SU-DHL-6 (cell line): ENCODE measurements around the gene ADORA3.

Source experiments
- EZH2phosphoT487 ChIP-seq: fragments of 200-600 bp; sonication (generic), shearing (Covaris generic); conservative IDR thresholded peaks from 2 replicates; pipeline ENCODE4 v1.6.1; 2018; ENCODE audit warnings: mild to moderate bottlenecking, antibody characterized with exemption, low read length, moderate library complexity, mixed read lengths
- TF ChIP-seq, protein P1 (sequence below): fragments of 200-600 bp; sonication (generic); IDR thresholded peaks from one replicate; pipeline ENCODE4 v1.5.1; 2017; ENCODE audit warnings: antibody characterized with exemption, mild to moderate bottlenecking, low read length, moderate library complexity; ENCODE audit not compliant: insufficient read depth, poor library complexity, severe bottlenecking

DNA sequence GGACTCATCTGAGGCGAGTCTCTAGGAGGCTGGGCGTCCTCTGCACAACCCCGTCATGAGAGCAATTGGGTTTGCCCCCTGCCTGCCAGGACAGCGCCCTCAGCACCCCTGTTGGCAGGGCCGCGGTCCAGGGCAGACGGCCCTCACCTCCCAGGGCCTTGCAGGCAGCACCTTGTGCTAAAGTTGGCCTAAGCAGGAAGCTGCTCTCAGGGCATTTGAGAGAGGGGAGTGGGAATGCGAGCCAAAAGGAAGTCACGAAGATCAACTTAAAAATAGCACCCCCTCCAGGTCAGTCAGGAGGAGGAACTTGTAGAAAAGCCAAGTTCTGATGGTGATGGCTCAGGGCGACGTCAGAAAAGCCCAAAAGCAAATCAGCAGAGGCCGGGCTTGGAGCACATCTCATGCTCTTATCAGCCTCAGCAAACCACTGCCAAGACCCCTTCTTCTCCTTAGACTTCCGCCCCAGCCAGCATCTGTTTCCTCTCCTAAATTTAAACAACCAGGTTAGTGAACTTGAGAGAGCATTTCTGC lies 12.6 kb upstream of the ADORA3 start:
- TF ChIP-seq, protein P1, sequence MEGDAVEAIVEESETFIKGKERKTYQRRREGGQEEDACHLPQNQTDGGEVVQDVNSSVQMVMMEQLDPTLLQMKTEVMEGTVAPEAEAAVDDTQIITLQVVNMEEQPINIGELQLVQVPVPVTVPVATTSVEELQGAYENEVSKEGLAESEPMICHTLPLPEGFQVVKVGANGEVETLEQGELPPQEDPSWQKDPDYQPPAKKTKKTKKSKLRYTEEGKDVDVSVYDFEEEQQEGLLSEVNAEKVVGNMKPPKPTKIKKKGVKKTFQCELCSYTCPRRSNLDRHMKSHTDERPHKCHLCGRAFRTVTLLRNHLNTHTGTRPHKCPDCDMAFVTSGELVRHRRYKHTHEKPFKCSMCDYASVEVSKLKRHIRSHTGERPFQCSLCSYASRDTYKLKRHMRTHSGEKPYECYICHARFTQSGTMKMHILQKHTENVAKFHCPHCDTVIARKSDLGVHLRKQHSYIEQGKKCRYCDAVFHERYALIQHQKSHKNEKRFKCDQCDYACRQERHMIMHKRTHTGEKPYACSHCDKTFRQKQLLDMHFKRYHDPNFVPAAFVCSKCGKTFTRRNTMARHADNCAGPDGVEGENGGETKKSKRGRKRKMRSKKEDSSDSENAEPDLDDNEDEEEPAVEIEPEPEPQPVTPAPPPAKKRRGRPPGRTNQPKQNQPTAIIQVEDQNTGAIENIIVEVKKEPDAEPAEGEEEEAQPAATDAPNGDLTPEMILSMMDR, result peak; percentile 39
- no peak for TF ChIP-seq EZH2phosphoT487
